Measurements from ENCODE around the gene UBR2. TPM values are rescaled to one million over a fixed set of nuclear protein-coding genes. Genes with fewer than 3 reads are reported as not detected.

Gene UBR2
- 10 to 100 TPM; 22.7 to 28.7 (median 25.3) TPM for total RNA-seq

- WGBS, 2 donors: 0% methylated on average over 29 to 46 of the region's 50 CpGs
- TF ChIP-seq, protein P1, sequence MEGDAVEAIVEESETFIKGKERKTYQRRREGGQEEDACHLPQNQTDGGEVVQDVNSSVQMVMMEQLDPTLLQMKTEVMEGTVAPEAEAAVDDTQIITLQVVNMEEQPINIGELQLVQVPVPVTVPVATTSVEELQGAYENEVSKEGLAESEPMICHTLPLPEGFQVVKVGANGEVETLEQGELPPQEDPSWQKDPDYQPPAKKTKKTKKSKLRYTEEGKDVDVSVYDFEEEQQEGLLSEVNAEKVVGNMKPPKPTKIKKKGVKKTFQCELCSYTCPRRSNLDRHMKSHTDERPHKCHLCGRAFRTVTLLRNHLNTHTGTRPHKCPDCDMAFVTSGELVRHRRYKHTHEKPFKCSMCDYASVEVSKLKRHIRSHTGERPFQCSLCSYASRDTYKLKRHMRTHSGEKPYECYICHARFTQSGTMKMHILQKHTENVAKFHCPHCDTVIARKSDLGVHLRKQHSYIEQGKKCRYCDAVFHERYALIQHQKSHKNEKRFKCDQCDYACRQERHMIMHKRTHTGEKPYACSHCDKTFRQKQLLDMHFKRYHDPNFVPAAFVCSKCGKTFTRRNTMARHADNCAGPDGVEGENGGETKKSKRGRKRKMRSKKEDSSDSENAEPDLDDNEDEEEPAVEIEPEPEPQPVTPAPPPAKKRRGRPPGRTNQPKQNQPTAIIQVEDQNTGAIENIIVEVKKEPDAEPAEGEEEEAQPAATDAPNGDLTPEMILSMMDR (IDR thresholded peaks at IDR 0.05): no peak
- TF ChIP-seq POLR2A (IDR thresholded peaks at IDR 0.05): no peak
- peak; percentile 98 to 99 for DNase-seq (ENCODE audit: low spot score in 2 of 2)
- intact Hi-C loops (cut with DNase I; ENCODE audit: low total_unique reads): no loop called here
- peak within 1 kb of the TSS; percentile 91 for H3K4me3 ChIP-seq (ENCODE audit: low read depth, poor library complexity, severe bottlenecking)
Observed at GRCh38 chr6:42563697-42564505, at the start of gene UBR2. TSS of gene UBR2 (plus strand) at chr6:42564029. CDS start at chr6:42564320, 291 bp downstream.

- no peak for DNase-seq (ENCODE audit: low spot score in 2 of 2)
- 81 to 89% methylated on average over 1 of the region's 1 CpG for WGBS, 2 donors
- H3K4me3 ChIP-seq (ENCODE audit: low read depth, poor library complexity, severe bottlenecking): no peak overlapping the region
- TF ChIP-seq, protein P1 (IDR thresholded peaks at IDR 0.05): no peak
- TF ChIP-seq POLR2A (IDR thresholded peaks at IDR 0.05): no peak
- intact Hi-C loops (cut with DNase I; ENCODE audit: low total_unique reads): loop anchor here (10.0 kb wide), 1 partner anchor 250 kb away; no protein-coding TSS in a partner anchor
Observed at GRCh38 chr6:42514745-42515144, 49.1 kb upstream of the UBR2 start.

- intact Hi-C loops (cut with DNase I; ENCODE audit: low total_unique reads): loop anchor here (10.0 kb wide), 1 partner anchor 255 kb away; no protein-coding TSS in a partner anchor
- 92 to 100% methylated on average over 2 of the region's 2 CpGs for WGBS, 2 donors
- no peak overlapping the region for H3K4me3 ChIP-seq (ENCODE audit: low read depth, poor library complexity, severe bottlenecking)
- no peak for TF ChIP-seq POLR2A (IDR thresholded peaks at IDR 0.05)
- DNase-seq (ENCODE audit: low spot score in 2 of 2): no peak
Observed at GRCh38 chr6:42519779-42520178, 44.0 kb upstream of the UBR2 start.

GRCh38 chr6:42520786-42521607 lies 42.8 kb upstream of the UBR2 start:
- H3K4me3 ChIP-seq (ENCODE audit: low read depth, poor library complexity, severe bottlenecking): no peak overlapping the region
- 50 to 59% methylated on average over 6 of the region's 6 CpGs for WGBS, 2 donors
- DNase-seq (ENCODE audit: low spot score in 2 of 2): no peak
- TF ChIP-seq, protein P1 (IDR thresholded peaks at IDR 0.05): no peak
- no peak for TF ChIP-seq POLR2A (IDR thresholded peaks at IDR 0.05)
- intact Hi-C loops (cut with DNase I; ENCODE audit: low total_unique reads): no loop called here

DNA sequence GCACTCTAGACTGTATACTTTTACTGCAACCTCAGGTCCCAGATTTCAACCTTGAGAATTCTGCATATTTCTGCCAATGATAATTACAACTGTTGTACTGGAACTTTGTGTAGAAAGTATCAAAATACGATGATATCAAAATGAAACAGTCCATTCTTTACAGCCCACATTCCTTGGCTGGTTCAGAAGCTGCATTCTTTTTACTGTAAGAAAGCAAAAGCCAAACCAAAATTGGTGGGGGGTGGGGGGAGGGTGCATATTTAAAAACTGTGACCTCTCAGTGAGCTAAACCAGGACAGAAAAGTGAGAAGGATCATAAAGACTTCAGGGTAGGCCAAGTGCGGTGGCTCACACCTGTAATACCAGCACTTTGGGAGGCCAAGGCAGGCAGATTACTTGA lies 41.8 kb upstream of the UBR2 start:
- intact Hi-C loops (cut with DNase I; ENCODE audit: low total_unique reads): no loop called here
- no peak overlapping the region for H3K4me3 ChIP-seq (ENCODE audit: low read depth, poor library complexity, severe bottlenecking)
- WGBS, 2 donors: 85 to 91% methylated on average over 2 of the region's 2 CpGs
- no peak for DNase-seq (ENCODE audit: low spot score in 2 of 2)
- TF ChIP-seq POLR2A (IDR thresholded peaks at IDR 0.05): no peak
- TF ChIP-seq, protein P1 (IDR thresholded peaks at IDR 0.05): no peak

Measured in lower leg skin (tissue), 4 donors.